Right lobe of liver (tissue), 6 donors: ENCODE measurements around the gene BPTF. TPM values are rescaled to one million over a fixed set of nuclear protein-coding genes. Genes with fewer than 3 reads are reported as not detected.

ENCODE experiments used
- ATAC-seq, 4 donors: fragments of 200-7000 bp; cut with Tn5 transposase; one replicate each; pipeline ENCODE4 v1.9.1; 2020; ENCODE audit warnings: mild to moderate bottlenecking in 4 of 4, moderate library complexity in 4 of 4
- DNase-seq, 3 donors: peaks; one replicate each; pipeline ENCODE4 v3.0.0-alpha.2; 2020
- H3K27ac ChIP-seq, 3 donors: fragments of 200-600 bp; one replicate each; pipeline ENCODE4 v1.8.0; 2022
- H3K27me3 ChIP-seq, 2 donors: fragments of 200-600 bp; one replicate each; pipeline ENCODE4 v1.8.0; 2022
- H3K36me3 ChIP-seq, 4 donors: fragments of 200-600 bp; sonication (generic) in 1 of 4; one replicate each; pipeline versions ENCODE4 v1.5.1 to v1.8.0; 2017 to 2022; ENCODE audit warnings: control low read depth in 1 of 4
- H3K4me1 ChIP-seq, 4 donors: fragments of 200-600 bp; sonication (generic) in 1 of 4; one replicate each; pipeline versions ENCODE4 v1.5.1 to v1.8.0; 2017 to 2022; ENCODE audit warnings: control low read depth in 1 of 4
- H3K4me3 ChIP-seq, 3 donors: fragments of 200-600 bp; one replicate each; pipeline ENCODE4 v1.8.0; 2022
- H3K9me3 ChIP-seq, 4 donors: fragments of 200-600 bp; sonication (generic) in 1 of 4; one replicate each; pipeline versions ENCODE4 v1.5.1 to v1.8.0; 2017 to 2022; ENCODE audit warnings: control low read depth in 1 of 4
- CTCF ChIP-seq, 4 donors: fragments of 200-600 bp in 3 of 4; fragments of 450-650 bp in 1 of 4; IDR thresholded peaks; one replicate each; pipeline versions ENCODE4 v1.5.1 to v1.8.0; 2016 to 2022; ENCODE audit warnings: antibody characterized with exemption in 4 of 4, mild to moderate bottlenecking in 2 of 4
- POLR2A ChIP-seq: fragments of 450-650 bp; IDR thresholded peaks from one replicate; pipeline ENCODE4 v1.6.1; 2017; ENCODE audit warnings: antibody characterized with exemption, mild to moderate bottlenecking
- WGBS: methylation state at CpG from one replicate; pipeline ENCODE4 v1.1.6; 2018; ENCODE audit warnings: low coverage, low lambda C conversion rate; ENCODE audit not compliant: insufficient coverage; ENCODE audit errors: missing lambda C conversion rate; 5-methylcytosine and 5-hydroxymethylcytosine counted together
- intact Hi-C, 2 donors: fragments of 100-400 bp; cut with DNase I; formaldehyde crosslinking; loops; one replicate each; pipeline versions ENCODE4 v1.11.2 to v1.14.1; 2022
- total RNA-seq, 6 experiments: library from RNA; depleted of rRNA in 2 of 6; stranded (reverse); fragments of >200 nt in 2 of 6; fragmentation: NEBNext Ultra II Directional in 3 of 6; extraction: Animal tissue kit (Norgen Biotek cat#: 25700) in 3 of 6; gene quantifications; one replicate each; pipeline versions ENCODE4 v1.1.0 to v1.2.4, GENCODE V29; 2016 to 2023
- donor health status: DM: no; HTN: yes; CAD: no.
- donor health status: DM: no; HTN: no; CAD: no.
- donor health status: DM: no; HTN: no; CAD: no.
- donor health status: DM: no; HTN: yes; CAD: no.
- donor health status: DM: no; HTN: yes; CAD: no.

Gene BPTF
- total RNA-seq, 6 experiments from 2014 or later: 25.8 to 35.1 (median 31.3) TPM

- 93% methylated on average over 3 of the region's 3 CpGs for WGBS
- intact Hi-C loops: no loop called here
Measured at GRCh38 chr17:68004201-68004600, 178.9 kb downstream of the BPTF start.

GRCh38 chr17:68006797-68007196 is 181.5 kb downstream of the BPTF start:
- 33% methylated on average over 4 of the region's 6 CpGs for WGBS
- no peaks in the 10 kb centered on the region for H3K4me1 ChIP-seq
- H3K27ac ChIP-seq: no peak overlapping the region
- no peak for TF ChIP-seq CTCF (IDR thresholded peaks at IDR 0.05)
- TF ChIP-seq POLR2A: no peak
- H3K27me3 ChIP-seq: no peaks in the 10 kb centered on the region
- no peaks in the 10 kb centered on the region for H3K9me3 ChIP-seq
- ATAC-seq (no peak), DNase-seq (no peak)
- intact Hi-C loops: no loop called here
- H3K36me3 ChIP-seq: no peaks in the 10 kb centered on the region
- no peak overlapping the region for H3K4me3 ChIP-seq

More at GRCh38 chr17:68004201-68004600, 178.9 kb downstream of the BPTF start:
- Histone ChIP-seq H3K4me1 (no peaks in the 10 kb centered on the region), H3K9me3 (no peaks in the 10 kb centered on the region), H3K27ac (no peak overlapping the region), H3K36me3 (no peaks in the 10 kb centered on the region), H3K4me3 (no peak overlapping the region), H3K27me3 (no peaks in the 10 kb centered on the region)
- TF ChIP-seq POLR2A (no peak), CTCF (IDR thresholded peaks at IDR 0.05) (no peak)
- ATAC-seq: no peak
- DNase-seq: no peak

DNA sequence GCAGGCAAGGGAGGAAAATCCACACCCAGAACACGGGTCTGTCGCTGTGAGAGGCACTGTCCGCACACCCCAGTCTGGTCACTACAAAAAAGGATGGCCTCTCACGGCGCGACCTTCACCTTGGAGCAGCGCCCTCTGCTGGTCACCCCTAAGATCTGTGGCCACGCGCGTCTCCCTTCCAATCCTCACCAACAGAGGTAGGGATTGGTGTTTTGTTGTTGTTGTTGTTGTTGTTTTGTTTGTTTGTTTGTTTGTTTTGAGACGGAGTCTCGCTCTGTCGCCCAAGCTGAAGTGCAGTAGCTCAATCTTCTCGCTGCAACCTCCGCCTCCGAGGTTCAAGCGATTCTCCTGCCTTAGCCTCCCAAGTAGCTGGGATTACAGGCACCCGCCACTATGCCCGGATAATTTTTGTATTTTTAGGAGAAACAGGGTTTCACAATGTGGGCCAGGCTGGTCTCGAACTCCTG is 185.9 kb downstream of the BPTF start:
- H3K4me3 ChIP-seq: no peak overlapping the region
- H3K27me3 ChIP-seq: no peaks in the 10 kb centered on the region
- no peaks in the 10 kb centered on the region for H3K9me3 ChIP-seq
- TF ChIP-seq CTCF (IDR thresholded peaks at IDR 0.05): peak; percentile 57 to 77 (median 72)
- no peak for TF ChIP-seq POLR2A
- peak; percentile 91 to 93 (median 92) for ATAC-seq
- intact Hi-C loops: no loop called here
- WGBS: 52% methylated on average over 12 of the region's 20 CpGs
- DNase-seq: peak; percentile 59 to 69 (median 66)
- H3K36me3 ChIP-seq: no peaks in the 10 kb centered on the region
- H3K4me1 ChIP-seq: no peaks in the 10 kb centered on the region
- H3K27ac ChIP-seq: no peak overlapping the region

DNA sequence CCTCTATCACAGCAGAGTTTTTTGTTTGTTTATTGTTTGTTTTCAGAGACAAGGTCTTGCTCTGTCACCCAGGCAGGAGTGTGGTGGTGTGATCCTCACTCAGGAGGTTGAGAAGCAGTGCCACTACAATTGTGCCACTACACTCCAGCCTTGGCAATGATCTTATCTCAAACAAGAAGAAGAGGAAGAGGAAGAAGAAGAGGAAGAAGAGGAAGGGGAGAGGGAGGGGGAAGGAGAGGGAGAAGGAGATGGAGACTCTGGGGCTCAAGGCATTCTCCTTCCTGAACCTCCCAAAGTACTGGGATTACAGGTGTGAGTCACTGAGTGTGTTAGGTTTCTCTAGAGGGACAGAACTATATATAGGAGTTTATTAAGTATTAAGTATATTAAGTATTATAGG is 188.1 kb downstream of the BPTF start:
- no peaks in the 10 kb centered on the region for H3K9me3 ChIP-seq
- intact Hi-C loops: no loop called here

More for the DNA sequence above, 188.1 kb downstream of the BPTF start:
- DNase-seq (no peak), ATAC-seq (no peak)
- Histone ChIP-seq H3K4me3 (no peak overlapping the region), H3K27me3 (no peaks in the 10 kb centered on the region), H3K27ac (no peak overlapping the region), H3K4me1 (no peaks in the 10 kb centered on the region), H3K36me3 (no peaks in the 10 kb centered on the region)
- TF ChIP-seq CTCF (IDR thresholded peaks at IDR 0.05) (no peak), POLR2A (no peak)
